Smooth muscle cell (in vitro differentiated cells): ENCODE results near the gene SWSAP1. TPM values are rescaled to one million over a fixed set of nuclear protein-coding genes. Genes with fewer than 3 reads are reported as not detected.

ENCODE experiments used
- DNase-seq: peaks from one replicate; lab custom pipeline; 2025; ENCODE audit not compliant: unreplicated experiment; lab: John Stamatoyannopoulos, UW
- H2AFZ ChIP-seq: fragments of 200-600 bp; sonication (generic); 2 replicates; pipeline ENCODE4 v1.6.0; 2016; ENCODE audit warnings: antibody characterized with exemption, low read depth, mild to moderate bottlenecking
- H3F3A ChIP-seq: fragments of 200-600 bp; sonication (generic); 2 replicates; pipeline ENCODE4 v1.6.0; 2017; ENCODE audit warnings: antibody characterized with exemption, low read depth
- H3K27ac ChIP-seq: fragments of 200-600 bp; sonication (generic); 2 replicates; pipeline ENCODE4 v1.5.1; 2016; ENCODE audit warnings: low read depth, mild to moderate bottlenecking
- H3K27me3 ChIP-seq: fragments of 200-600 bp; sonication (generic); 2 replicates; pipeline ENCODE4 v1.6.1; 2016; ENCODE audit warnings: low read depth, mild to moderate bottlenecking
- H3K36me3 ChIP-seq: fragments of 200-600 bp; sonication (generic); 2 replicates; pipeline ENCODE4 v1.5.1; 2016; ENCODE audit warnings: low read depth
- H3K4me1 ChIP-seq: fragments of 200-600 bp; sonication (generic); 2 replicates; pipeline ENCODE4 v1.5.1; 2016; ENCODE audit warnings: low read depth
- H3K4me2 ChIP-seq: fragments of 200-600 bp; sonication (generic); 2 replicates; pipeline ENCODE4 v1.6.0; 2016; ENCODE audit warnings: mild to moderate bottlenecking
- H3K4me3 ChIP-seq: fragments of 200-600 bp; sonication (generic); 2 replicates; pipeline ENCODE4 v1.5.1; 2016; ENCODE audit warnings: mild to moderate bottlenecking
- H3K79me2 ChIP-seq: fragments of 200-600 bp; sonication (generic); 2 replicates; pipeline ENCODE4 v1.6.0; 2016; ENCODE audit warnings: low read depth, mild to moderate bottlenecking
- H3K9ac ChIP-seq: fragments of 200-600 bp; sonication (generic); 2 replicates; pipeline ENCODE4 v1.6.0; 2016; ENCODE audit warnings: low read depth
- H3K9me3 ChIP-seq: fragments of 200-600 bp; sonication (generic); replicated peaks from 2 replicates; pipeline ENCODE4 v1.5.1; 2016; ENCODE audit warnings: low read depth
- H4K20me1 ChIP-seq: fragments of 200-600 bp; sonication (generic); 2 replicates; pipeline ENCODE4 v1.6.0; 2016; ENCODE audit warnings: low read depth
- WGBS: methylation state at CpG from one replicate; pipeline ENCODE4 v1.1.7; 2016; ENCODE audit warnings: low lambda C conversion rate; 5-methylcytosine and 5-hydroxymethylcytosine counted together
- polyA plus RNA-seq: library from polyadenylated mRNA; unstranded; fragments of >200 nt; fragmentation: Nextera tagmentation; extraction: Ambion mirVana; gene quantifications from 2 replicates; pipeline ENCODE4 v1.2.1, GENCODE V29; 2016
- total RNA-seq: library from RNA; depleted of rRNA; stranded (reverse); fragments of >200 nt; gene quantifications from 2 replicates; pipeline ENCODE4 v1.2.3, GENCODE V29; 2014
- TF ChIP-seq, protein P1 (sequence below): fragments of 200-600 bp; sonication (generic); IDR thresholded peaks from 2 replicates; pipeline ENCODE4 v1.5.1; 2017; ENCODE audit warnings: borderline replicate concordance, mild to moderate bottlenecking, antibody characterized with exemption; ENCODE audit not compliant: insufficient read depth, poor library complexity, severe bottlenecking

Gene SWSAP1, protein sequence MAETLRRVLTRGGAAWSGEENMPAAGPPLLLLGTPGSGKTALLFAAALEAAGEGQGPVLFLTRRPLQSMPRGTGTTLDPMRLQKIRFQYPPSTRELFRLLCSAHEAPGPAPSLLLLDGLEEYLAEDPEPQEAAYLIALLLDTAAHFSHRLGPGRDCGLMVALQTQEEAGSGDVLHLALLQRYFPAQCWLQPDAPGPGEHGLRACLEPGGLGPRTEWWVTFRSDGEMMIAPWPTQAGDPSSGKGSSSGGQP
- total RNA-seq: 0.99 and 1.3 TPM in 2 replicates
- polyA plus RNA-seq: 2.7 and 2.8 TPM in 2 replicates

DNA sequence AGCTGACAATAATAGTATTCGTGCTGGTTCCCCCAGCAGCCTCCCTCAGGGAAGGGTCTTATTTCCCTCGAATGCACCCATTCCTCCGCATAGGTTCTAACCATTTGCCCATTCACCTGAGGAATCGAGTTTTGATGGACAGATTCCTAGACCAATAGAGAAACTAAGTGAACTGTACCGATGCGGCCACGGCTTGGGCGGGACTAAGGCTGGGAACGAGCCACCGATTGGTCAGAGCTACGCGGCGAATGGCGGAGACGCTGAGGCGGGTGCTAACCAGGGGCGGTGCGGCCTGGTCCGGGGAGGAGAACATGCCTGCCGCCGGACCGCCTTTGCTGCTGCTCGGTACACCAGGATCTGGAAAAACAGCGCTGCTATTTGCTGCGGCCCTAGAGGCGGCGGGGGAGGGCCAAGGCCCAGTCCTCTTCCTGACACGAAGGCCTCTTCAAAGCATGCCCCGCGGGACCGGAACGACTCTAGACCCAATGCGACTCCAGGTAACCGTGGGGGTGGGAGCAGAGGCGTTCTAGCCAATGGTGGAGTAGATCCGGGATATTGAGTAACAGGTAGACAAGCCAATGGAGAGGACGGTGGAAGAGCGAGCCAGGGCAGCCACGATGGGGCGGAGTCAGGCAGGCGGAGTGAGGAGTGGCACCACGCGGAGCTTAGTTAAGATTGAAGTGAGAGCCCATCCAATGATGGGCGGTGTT, at the start of gene SWSAP1:
SWSAP1 (plus strand) TSS at position 234 of the 710 bp plus-strand sequence; CDS start at position 249, 15 bp downstream.
- under 1% methylated on average over 44 of the region's 44 CpGs for WGBS

DNA sequence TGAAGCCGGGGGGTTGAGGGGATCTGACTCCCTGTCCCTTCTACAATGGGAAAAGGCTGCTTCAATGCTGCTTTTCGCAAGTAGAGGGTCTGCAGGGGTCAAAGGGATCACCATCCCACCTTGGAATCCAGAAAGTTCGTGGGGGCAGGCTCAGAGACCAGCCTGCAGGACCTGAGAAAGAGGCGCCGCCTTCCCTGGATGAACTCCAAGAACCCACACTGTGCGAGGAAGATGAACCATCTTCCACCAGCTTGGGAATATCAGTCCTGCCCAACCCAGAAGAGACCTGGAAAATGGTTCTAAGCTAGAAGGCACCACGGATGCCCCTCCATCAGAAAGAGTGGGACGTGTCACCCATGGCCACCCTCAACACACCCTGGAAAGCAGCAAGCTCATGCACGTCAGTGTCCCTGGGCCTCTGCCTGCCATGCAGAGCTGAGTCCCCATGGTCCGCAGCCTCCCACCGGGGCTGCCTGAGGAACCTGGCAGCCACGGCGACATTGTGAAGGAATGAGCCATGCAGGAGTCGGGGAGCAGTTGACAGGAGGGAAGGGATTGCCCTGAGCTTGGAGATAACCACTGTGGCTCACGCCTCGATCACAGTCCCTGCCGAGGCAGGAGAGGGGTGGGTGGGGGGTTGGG, 49.6 kb upstream of the SWSAP1 start:
- Histone ChIP-seq H3K4me3 (no peak overlapping the region), H3K27me3 (no peaks in the 10 kb centered on the region), H3K9ac (no peak overlapping the region), H3K79me2 (no peaks in the 10 kb centered on the region), H3K4me1 (no peaks in the 10 kb centered on the region), H2AFZ (no peak overlapping the region), H4K20me1 (no peaks in the 10 kb centered on the region), H3K36me3 (no peaks in the 10 kb centered on the region), H3K9me3 (no peaks in the 10 kb centered on the region), H3F3A (peaks cover 7% of the 10 kb centered on the region), H3K27ac (peak overlapping the region; percentile 62), H3K4me2 (no peak overlapping the region)
- TF ChIP-seq, protein P1, sequence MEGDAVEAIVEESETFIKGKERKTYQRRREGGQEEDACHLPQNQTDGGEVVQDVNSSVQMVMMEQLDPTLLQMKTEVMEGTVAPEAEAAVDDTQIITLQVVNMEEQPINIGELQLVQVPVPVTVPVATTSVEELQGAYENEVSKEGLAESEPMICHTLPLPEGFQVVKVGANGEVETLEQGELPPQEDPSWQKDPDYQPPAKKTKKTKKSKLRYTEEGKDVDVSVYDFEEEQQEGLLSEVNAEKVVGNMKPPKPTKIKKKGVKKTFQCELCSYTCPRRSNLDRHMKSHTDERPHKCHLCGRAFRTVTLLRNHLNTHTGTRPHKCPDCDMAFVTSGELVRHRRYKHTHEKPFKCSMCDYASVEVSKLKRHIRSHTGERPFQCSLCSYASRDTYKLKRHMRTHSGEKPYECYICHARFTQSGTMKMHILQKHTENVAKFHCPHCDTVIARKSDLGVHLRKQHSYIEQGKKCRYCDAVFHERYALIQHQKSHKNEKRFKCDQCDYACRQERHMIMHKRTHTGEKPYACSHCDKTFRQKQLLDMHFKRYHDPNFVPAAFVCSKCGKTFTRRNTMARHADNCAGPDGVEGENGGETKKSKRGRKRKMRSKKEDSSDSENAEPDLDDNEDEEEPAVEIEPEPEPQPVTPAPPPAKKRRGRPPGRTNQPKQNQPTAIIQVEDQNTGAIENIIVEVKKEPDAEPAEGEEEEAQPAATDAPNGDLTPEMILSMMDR: no peak
- DNase-seq: no peak
- WGBS: 92% methylated on average over 16 of the region's 17 CpGs

More for the DNA sequence above, at the start of gene SWSAP1:
- Histone ChIP-seq H3K27ac (peak within 1 kb of the TSS; percentile 78), H3K4me2 (peak within 1 kb of the TSS; percentile 80), H3K9me3 (no peaks in the 10 kb centered on the region), H2AFZ (no peak within 1 kb of the TSS), H3K4me1 (peaks cover 9% of the 10 kb centered on the region), H3K36me3 (no peaks in the 10 kb centered on the region), H3F3A (peaks cover 5% of the 10 kb centered on the region), H3K4me3 (peak within 1 kb of the TSS; percentile 60), H4K20me1 (no peaks in the 10 kb centered on the region), H3K27me3 (no peaks in the 10 kb centered on the region), H3K9ac (peak within 1 kb of the TSS; percentile 72), H3K79me2 (no peaks in the 10 kb centered on the region)
- TF ChIP-seq, protein P1: no peak
- peak; percentile 99 for DNase-seq

DNA sequence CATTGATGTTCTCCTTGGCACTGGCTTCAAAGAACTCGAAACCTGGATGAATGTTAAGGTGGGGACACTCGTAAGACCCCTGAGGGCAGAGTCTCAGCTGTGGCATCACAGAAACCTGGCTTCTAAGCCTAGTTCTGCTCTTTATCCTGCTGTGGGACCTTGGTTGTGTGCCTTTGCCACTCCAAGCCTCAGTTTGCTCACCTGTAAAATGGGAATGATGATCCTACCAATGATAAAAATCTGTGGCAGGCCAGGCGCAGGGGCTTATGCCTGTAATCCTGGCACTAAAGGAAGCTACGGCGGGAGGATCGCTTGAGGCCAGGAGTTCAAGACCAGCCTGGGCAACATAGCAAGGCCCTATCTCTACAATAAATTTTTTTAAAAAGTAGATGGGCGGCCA, 48.9 kb upstream of the SWSAP1 start:
- Histone ChIP-seq H3K36me3 (no peaks in the 10 kb centered on the region), H2AFZ (no peak overlapping the region), H3K4me2 (no peak overlapping the region), H3K4me3 (no peak overlapping the region), H3K27ac (no peak overlapping the region), H3F3A (peaks cover 7% of the 10 kb centered on the region), H3K9me3 (no peaks in the 10 kb centered on the region), H3K9ac (no peak overlapping the region), H3K27me3 (no peaks in the 10 kb centered on the region), H4K20me1 (no peaks in the 10 kb centered on the region), H3K79me2 (no peaks in the 10 kb centered on the region), H3K4me1 (no peaks in the 10 kb centered on the region)
- TF ChIP-seq, protein P1: no peak
- no peak for DNase-seq
- 95% methylated on average over 7 of the region's 7 CpGs for WGBS
